Mononuclear cell (primary cell): ENCODE results near the gene IL37. TPM values are rescaled to one million over a fixed set of nuclear protein-coding genes. Genes with fewer than 3 reads are reported as not detected.
"Not testable (repeated sequence)": the region's sequence is repeated elsewhere in the genome, so short reads cannot be mapped to it uniquely, and the experiment has no call there.

ENCODE experiments used
- H3K27me3 ChIP-seq: 2 replicates; pipeline ENCODE4 v1.6.0; 2011; ENCODE audit warnings: low read length, control low read depth; ENCODE audit not compliant: insufficient read depth
- H3K4me1 ChIP-seq: 2 replicates; pipeline ENCODE4 v1.5.1; 2011; ENCODE audit warnings: mild to moderate bottlenecking, low read length, control low read depth; ENCODE audit not compliant: insufficient read depth
- H3K4me3 ChIP-seq: 2 replicates; pipeline ENCODE4 v1.5.1; 2011; ENCODE audit warnings: mild to moderate bottlenecking, low read length, moderate library complexity
- H3K9me3 ChIP-seq: 2 replicates; pipeline ENCODE4 v1.5.1; 2011; ENCODE audit warnings: low read depth, mild to moderate bottlenecking, control low read depth, low read length
- total RNA-seq: library from RNA; depleted of rRNA; stranded (reverse); fragments of >200 nt; gene quantifications from one replicate; pipeline ENCODE4 v1.2.3, GENCODE V29; 2012

Gene IL37
- total RNA-seq, 1 donor = not detected

- peaks cover 44% of the 10 kb centered on the region for H3K4me1 ChIP-seq
Measured at GRCh38 chr2:112883669-112884068, 27.3 kb upstream of the IL37 start.

GRCh38 chr2:112884869-112885505 lies 26.0 kb upstream of the IL37 start:
- Histone ChIP-seq H3K4me1 (peaks cover 41% of the 10 kb centered on the region), H3K9me3 (no peaks in the 10 kb centered on the region)

More at GRCh38 chr2:112883669-112884068, 27.3 kb upstream of the IL37 start:
- H3K27me3 ChIP-seq = no peaks in the 10 kb centered on the region
- H3K4me3 ChIP-seq = no peak overlapping the region
- no peaks in the 10 kb centered on the region for H3K9me3 ChIP-seq

GRCh38 chr2:112885506-112885902 lies 25.5 kb upstream of the IL37 start:
- Histone ChIP-seq H3K27me3 (no peaks in the 10 kb centered on the region), H3K4me3 (no peak overlapping the region), H3K4me1 (peaks cover 36% of the 10 kb centered on the region), H3K9me3 (no peaks in the 10 kb centered on the region)

More at GRCh38 chr2:112884869-112885505, 26.0 kb upstream of the IL37 start:
- H3K4me3 ChIP-seq = no peak overlapping the region
- H3K27me3 ChIP-seq = no peaks in the 10 kb centered on the region

- Histone ChIP-seq H3K9me3 (no peaks in the 10 kb centered on the region), H3K4me3 (no peak overlapping the region), H3K27me3 (no peaks in the 10 kb centered on the region), H3K4me1 (peaks cover 28% of the 10 kb centered on the region)
Measured at GRCh38 chr2:112886291-112886690, 24.7 kb upstream of the IL37 start.

- H3K27me3 ChIP-seq = no peaks in the 10 kb centered on the region
- no peaks in the 10 kb centered on the region for H3K9me3 ChIP-seq
- no peak overlapping the region for H3K4me3 ChIP-seq
- H3K4me1 ChIP-seq = peaks cover 25% of the 10 kb centered on the region
Measured at GRCh38 chr2:112887964-112888749, 22.8 kb upstream of the IL37 start.

GRCh38 chr2:112889976-112890375 lies 21.0 kb upstream of the IL37 start:
- peaks cover 20% of the 10 kb centered on the region for H3K4me1 ChIP-seq
- no peak overlapping the region for H3K4me3 ChIP-seq
- H3K9me3 ChIP-seq = no peaks in the 10 kb centered on the region
- no peaks in the 10 kb centered on the region for H3K27me3 ChIP-seq

DNA sequence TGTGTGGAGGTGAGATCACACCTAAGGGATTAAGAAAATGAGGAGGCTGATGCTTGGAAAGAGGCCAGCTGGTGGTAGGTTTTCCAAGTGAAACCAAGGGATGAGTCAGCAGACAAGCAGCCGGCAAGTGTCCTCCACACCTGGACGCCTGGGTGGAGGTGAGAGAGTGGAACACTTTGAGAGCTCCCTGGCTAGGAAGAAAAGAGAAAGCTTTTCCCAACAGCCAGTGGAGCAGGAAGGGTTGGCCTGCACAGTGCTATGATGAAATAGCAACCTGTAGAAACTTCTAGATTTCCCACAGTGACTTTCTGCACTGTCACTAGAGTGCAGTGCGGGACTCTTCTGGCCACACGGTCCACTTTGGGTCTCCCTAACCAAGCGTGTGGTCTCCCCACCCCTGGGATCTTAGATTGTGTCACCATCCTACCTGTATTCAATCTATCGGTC lies 19.6 kb upstream of the IL37 start:
- Histone ChIP-seq H3K9me3 (no peaks in the 10 kb centered on the region), H3K27me3 (no peaks in the 10 kb centered on the region), H3K4me1 (peaks cover 20% of the 10 kb centered on the region), H3K4me3 (no peak overlapping the region)

DNA sequence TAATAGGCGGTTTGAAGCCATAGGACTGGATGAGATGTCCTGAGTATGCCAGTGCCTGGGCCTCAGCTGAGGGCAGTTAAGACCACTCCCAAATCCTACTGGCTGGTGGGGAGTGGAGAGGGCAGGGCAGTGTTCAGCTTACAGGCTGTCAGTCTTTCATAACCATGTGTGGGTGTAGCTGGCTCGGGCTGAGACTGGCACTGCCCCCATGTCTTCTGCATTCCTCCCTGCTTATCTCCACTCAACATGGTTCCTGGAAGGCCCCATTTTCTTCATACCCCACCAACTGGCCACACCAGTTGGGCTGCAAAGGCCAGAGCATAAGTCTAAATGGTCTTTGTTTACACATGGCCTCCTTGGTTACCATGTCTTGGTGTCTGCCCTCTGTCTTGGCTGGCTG lies 17.2 kb upstream of the IL37 start:
- Histone ChIP-seq H3K27me3 (peaks cover 5% of the 10 kb centered on the region), H3K9me3 (no peaks in the 10 kb centered on the region), H3K4me1 (peaks cover 6% of the 10 kb centered on the region), H3K4me3 (no peak overlapping the region)

DNA sequence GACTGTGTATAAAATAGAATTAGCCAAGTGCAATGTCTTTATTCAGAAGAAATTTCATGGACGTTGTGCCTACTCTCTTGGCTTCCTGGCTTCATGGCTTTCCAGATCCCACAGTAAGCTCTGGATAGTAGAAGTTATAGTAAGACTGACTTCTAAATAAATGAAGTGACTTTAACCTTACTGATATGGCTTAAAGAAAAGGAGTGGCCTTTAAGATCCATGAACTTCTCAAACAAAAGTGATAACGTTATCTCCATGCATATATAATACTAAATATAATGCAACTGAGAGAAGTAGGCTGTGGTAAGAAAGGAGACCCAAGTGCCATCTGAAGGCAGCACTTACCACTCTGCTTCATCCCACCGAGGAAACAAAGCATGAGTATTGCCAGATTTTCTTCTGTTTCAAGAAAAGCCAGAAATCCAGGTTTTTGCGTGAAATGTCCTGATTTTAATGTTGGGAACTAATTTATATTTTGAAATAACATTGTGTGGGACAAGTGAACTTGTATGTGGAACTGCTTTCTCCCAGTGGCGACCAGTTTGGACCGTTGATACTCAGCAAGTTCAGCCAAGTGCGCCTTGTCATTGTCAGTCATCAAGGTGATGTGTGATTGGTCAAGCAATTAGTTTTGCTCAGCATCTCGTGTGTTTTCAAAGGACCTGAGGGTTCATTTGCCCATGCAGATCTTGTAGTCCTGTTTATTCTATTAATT lies 13.9 kb upstream of the IL37 start:
- Histone ChIP-seq H3K9me3 (no peaks in the 10 kb centered on the region), H3K27me3 (peaks cover 5% of the 10 kb centered on the region), H3K4me1 (no peaks in the 10 kb centered on the region), H3K4me3 (no peak overlapping the region)

GRCh38 chr2:112897624-112897978 lies 13.4 kb upstream of the IL37 start:
- H3K4me3 ChIP-seq = no peak overlapping the region
- no peaks in the 10 kb centered on the region for H3K4me1 ChIP-seq
- H3K9me3 ChIP-seq = no peaks in the 10 kb centered on the region
- peaks cover 5% of the 10 kb centered on the region for H3K27me3 ChIP-seq

DNA sequence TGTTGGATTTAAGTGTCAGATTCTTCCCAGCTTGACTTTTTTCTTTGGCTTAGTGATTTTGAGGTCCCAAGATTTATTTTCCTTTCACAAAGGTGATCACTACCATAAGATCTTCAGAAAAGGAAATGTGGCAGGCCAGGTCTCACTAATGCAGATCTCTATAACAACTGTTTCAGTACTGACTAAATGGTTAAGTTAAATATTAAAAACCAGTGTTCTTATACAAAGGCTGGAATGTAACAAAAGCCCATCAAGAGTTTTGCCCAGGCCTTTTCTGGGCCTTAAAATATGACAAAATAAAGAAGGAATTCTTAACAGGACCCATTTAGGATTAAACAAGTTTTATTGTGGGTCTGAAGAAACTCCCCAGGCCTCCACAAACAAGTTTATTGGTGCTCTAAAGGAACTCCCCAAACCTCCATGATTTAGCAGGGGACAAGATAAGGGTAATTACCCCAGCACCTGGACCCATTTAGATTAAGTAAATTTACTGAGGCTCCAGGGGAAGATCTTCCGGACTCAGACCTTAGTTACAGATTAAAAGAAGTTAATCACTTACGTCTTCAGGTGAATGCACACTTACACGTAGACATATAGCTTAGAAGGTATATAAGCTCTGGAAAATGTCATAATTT lies 9.4 kb upstream of the IL37 start:
- not testable (repeated sequence) for H3K4me3 ChIP-seq, H3K9me3 ChIP-seq, H3K27me3 ChIP-seq, H3K4me1 ChIP-seq

- Histone ChIP-seq H3K27me3 (peaks cover 5% of the 10 kb centered on the region), H3K4me1 (no peaks in the 10 kb centered on the region), H3K9me3 (no peaks in the 10 kb centered on the region), H3K4me3 (no peak overlapping the region)
Measured at GRCh38 chr2:112902816-112903215, 8.1 kb upstream of the IL37 start.

DNA sequence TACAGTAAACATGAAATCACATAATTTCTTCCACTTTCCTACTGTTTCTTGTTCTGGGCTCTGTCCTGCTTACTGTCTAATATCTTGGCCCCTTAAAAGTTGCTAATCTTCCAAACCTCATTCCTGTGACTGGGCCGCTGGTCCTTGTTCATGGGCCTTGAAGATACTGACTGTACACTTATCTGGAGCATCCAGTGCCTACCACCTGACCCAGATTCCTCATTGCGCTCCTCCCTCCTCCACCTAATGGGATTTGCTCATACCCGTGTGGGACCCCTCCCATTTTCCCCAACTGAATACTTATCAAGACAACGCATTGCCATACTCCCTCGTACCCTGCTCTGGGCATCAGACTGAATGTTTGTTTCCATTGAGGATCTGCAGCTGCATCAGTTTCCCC lies 6.1 kb upstream of the IL37 start:
- Histone ChIP-seq H3K9me3 (no peaks in the 10 kb centered on the region), H3K4me3 (no peak overlapping the region), H3K4me1 (no peaks in the 10 kb centered on the region), H3K27me3 (no peaks in the 10 kb centered on the region)

DNA sequence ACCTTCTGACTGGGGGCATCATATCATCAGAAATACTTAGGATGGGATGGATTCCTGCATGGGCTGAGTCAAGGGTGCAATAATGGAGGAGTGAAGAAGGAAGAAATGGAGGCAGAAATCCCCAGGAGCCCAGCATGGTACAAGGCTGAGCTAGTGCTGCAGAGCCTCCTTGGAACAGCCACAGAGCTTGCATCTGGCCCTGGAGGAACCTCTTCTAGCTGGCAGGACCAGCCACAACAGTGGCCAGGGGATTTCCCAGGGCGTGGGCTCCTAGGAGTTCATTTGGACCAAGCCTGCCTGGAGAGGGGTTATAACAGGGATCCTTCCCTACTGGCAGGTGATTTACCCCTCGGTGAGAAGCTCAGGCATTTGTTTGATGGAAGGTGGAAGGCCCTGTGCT lies 4.7 kb upstream of the IL37 start:
- Histone ChIP-seq H3K4me3 (no peak overlapping the region), H3K9me3 (no peaks in the 10 kb centered on the region), H3K27me3 (no peaks in the 10 kb centered on the region)

More for the DNA sequence above, 4.7 kb upstream of the IL37 start:
- no peaks in the 10 kb centered on the region for H3K4me1 ChIP-seq
